WTC11 (cell line): ENCODE data around the gene RNF215.

Source experiments
- CTCF ChIP-seq: fragments of 200-600 bp; IDR thresholded peaks from 2 replicates; pipeline ENCODE4 v1.8.0; 2022; ENCODE audit warnings: antibody characterized with exemption
- ETV6 ChIP-seq: sonication (generic); formaldehyde crosslinking; IDR thresholded peaks from 2 replicates; pipeline ENCODE4 v1.8.1; 2022; ENCODE audit warnings: mild to moderate bottlenecking, missing genetic modification reagents
- FOXK1 ChIP-seq: sonication (generic); formaldehyde crosslinking; IDR thresholded peaks from 2 replicates; pipeline ENCODE4 v1.8.0; 2022; ENCODE audit warnings: mild to moderate bottlenecking, moderate library complexity, missing genetic modification reagents
- JAZF1 ChIP-seq: fragments of 250-450 bp; sonication (Bioruptor Pico); IDR thresholded peaks from 2 replicates; pipeline ENCODE4 v1.9.0; 2021; ENCODE audit warnings: moderate library complexity, mild to moderate bottlenecking, inconsistent platforms
- NR1H2 ChIP-seq: sonication (generic); formaldehyde crosslinking; IDR thresholded peaks from 2 replicates; pipeline ENCODE4 v1.9.0; 2021; ENCODE audit warnings: mild to moderate bottlenecking, moderate library complexity, missing genetic modification reagents
- NR2C2 ChIP-seq: sonication (generic); formaldehyde crosslinking; IDR thresholded peaks from 2 replicates; pipeline ENCODE4 v1.8.0; 2022; ENCODE audit warnings: mild to moderate bottlenecking, missing genetic modification reagents
- RELA ChIP-seq: sonication (generic); formaldehyde crosslinking; IDR thresholded peaks from 2 replicates; pipeline ENCODE4 v1.8.1; 2022; ENCODE audit warnings: missing genetic modification reagents, mild to moderate bottlenecking, borderline replicate concordance
- SP1 ChIP-seq: sonication (generic); formaldehyde crosslinking; conservative IDR thresholded peaks from 2 replicates; pipeline ENCODE4 v1.8.1; 2022; ENCODE audit warnings: missing genetic modification reagents
- ZNF121 ChIP-seq: sonication (generic); formaldehyde crosslinking; IDR thresholded peaks from 2 replicates; pipeline ENCODE4 v1.8.0; 2023; ENCODE audit warnings: missing genetic modification reagents
- ZNF232 ChIP-seq: sonication (generic); formaldehyde crosslinking; IDR thresholded peaks from 2 replicates; pipeline ENCODE4 v1.8.0; 2022; ENCODE audit warnings: mild to moderate bottlenecking, missing genetic modification reagents
- ZNF263 ChIP-seq: sonication (generic); formaldehyde crosslinking; IDR thresholded peaks from 2 replicates; pipeline ENCODE4 v1.8.1; 2022; ENCODE audit warnings: low read depth, mild to moderate bottlenecking, moderate library complexity, missing genetic modification reagents
- TF ChIP-seq, protein P1 (sequence below): sonication (generic); formaldehyde crosslinking; conservative IDR thresholded peaks from 2 replicates; pipeline ENCODE4 v1.8.1; 2022; ENCODE audit warnings: mild to moderate bottlenecking, missing genetic modification reagents
- TF ChIP-seq, protein P2 (sequence below): sonication (generic); formaldehyde crosslinking; IDR thresholded peaks from 2 replicates; pipeline ENCODE4 v1.8.0; 2023; ENCODE audit warnings: missing genetic modification reagents
- TF ChIP-seq, protein P3 (sequence below): sonication (generic); formaldehyde crosslinking; IDR thresholded peaks from 2 replicates; pipeline ENCODE4 v1.8.1; 2022; ENCODE audit warnings: low read depth, missing genetic modification reagents, borderline replicate concordance

DNA sequence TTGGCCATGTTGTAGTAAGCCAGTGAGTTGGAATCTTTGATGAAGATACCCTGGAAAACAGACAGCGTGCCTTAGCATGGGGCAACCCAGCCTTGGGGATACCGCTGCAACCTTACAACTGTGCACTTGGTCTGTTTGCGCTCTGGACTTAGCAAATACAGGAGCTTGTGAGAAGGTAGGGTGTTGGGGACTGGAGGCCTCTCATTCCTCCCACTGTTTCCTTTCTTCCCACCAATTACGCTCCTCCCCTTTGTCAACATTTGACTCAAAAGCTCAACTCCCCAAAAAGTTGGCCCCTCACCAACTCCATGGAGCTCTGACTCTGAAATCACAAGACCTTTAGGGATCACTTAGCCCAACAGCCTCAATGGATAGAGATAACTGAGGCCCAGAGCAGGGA is 52.6 kb downstream of the RNF215 start:
- TF ChIP-seq CTCF (no peak), ZNF232 (CRISPR knock-in tag) (no peak), NR1H2 (no peak), ZNF263 (CRISPR knock-in tag) (no peak), FOXK1 (CRISPR knock-in tag) (no peak), NR2C2 (CRISPR knock-in tag) (no peak), SP1 (CRISPR knock-in tag) (no peak), ZNF121 (no peak), ETV6 (no peak), RELA (CRISPR knock-in tag) (no peak), JAZF1 (CRISPR knock-in tag) (no peak)
- TF ChIP-seq, protein P1, sequence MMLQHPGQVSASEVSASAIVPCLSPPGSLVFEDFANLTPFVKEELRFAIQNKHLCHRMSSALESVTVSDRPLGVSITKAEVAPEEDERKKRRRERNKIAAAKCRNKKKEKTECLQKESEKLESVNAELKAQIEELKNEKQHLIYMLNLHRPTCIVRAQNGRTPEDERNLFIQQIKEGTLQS (CRISPR knock-in tag): no peak
- TF ChIP-seq, protein P2, sequence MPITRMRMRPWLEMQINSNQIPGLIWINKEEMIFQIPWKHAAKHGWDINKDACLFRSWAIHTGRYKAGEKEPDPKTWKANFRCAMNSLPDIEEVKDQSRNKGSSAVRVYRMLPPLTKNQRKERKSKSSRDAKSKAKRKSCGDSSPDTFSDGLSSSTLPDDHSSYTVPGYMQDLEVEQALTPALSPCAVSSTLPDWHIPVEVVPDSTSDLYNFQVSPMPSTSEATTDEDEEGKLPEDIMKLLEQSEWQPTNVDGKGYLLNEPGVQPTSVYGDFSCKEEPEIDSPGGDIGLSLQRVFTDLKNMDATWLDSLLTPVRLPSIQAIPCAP: no peak
- TF ChIP-seq, protein P3, sequence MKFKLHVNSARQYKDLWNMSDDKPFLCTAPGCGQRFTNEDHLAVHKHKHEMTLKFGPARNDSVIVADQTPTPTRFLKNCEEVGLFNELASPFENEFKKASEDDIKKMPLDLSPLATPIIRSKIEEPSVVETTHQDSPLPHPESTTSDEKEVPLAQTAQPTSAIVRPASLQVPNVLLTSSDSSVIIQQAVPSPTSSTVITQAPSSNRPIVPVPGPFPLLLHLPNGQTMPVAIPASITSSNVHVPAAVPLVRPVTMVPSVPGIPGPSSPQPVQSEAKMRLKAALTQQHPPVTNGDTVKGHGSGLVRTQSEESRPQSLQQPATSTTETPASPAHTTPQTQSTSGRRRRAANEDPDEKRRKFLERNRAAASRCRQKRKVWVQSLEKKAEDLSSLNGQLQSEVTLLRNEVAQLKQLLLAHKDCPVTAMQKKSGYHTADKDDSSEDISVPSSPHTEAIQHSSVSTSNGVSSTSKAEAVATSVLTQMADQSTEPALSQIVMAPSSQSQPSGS (CRISPR knock-in tag): no peak
